GM18868 (cell line): ENCODE data around the gene LAMTOR1.
A peak's percentile ranks its signal among the peaks of the same experiment; 100 is the strongest.

Source experiments
- ATAC-seq: cut with Tn5 transposase; IDR thresholded peaks from one replicate; pipeline ENCODE4 v1.9.1; 2021; ENCODE audit warnings: mild to moderate bottlenecking, moderate library complexity; ENCODE audit not compliant: unreplicated experiment

Gene LAMTOR1

GRCh38 chr11:72120930-72121329 is 17.8 kb upstream of the LAMTOR1 start:
- no peak for ATAC-seq

GRCh38 chr11:72119198-72119597 is 16.1 kb upstream of the LAMTOR1 start:
- ATAC-seq, result no peak

- no peak for ATAC-seq
Measured at GRCh38 chr11:72116019-72116755, 13.1 kb upstream of the LAMTOR1 start.

GRCh38 chr11:72114570-72114969 is 11.5 kb upstream of the LAMTOR1 start:
- no peak for ATAC-seq

- no peak for ATAC-seq
Measured at GRCh38 chr11:72112978-72113808, 10.1 kb upstream of the LAMTOR1 start.

GRCh38 chr11:72112143-72112977 is 9.3 kb upstream of the LAMTOR1 start, which contains the start of gene ANAPC15:
TSS of gene ANAPC15 (minus strand) at chr11:72112695. CDS start at chr11:72111276, 1,419 bp downstream.
- ATAC-seq, result peak; percentile 89

GRCh38 chr11:72111300-72112142 is 8.4 kb upstream of the LAMTOR1 start:
- ATAC-seq, result no peak

- no peak for ATAC-seq
Measured at GRCh38 chr11:72105888-72106287, 2.8 kb upstream of the LAMTOR1 start, which contains the start of gene TOMT. TSS of gene TOMT (plus strand) at chr11:72105924. CDS start at chr11:72105952, 28 bp downstream.

GRCh38 chr11:72103754-72104167 is 664 bp upstream of the LAMTOR1 start:
- ATAC-seq, result no peak

GRCh38 chr11:72102631-72102945 is 509 bp downstream of the LAMTOR1 start:
- no peak for ATAC-seq

- ATAC-seq, result no peak
Measured at GRCh38 chr11:72102162-72102561, 935 bp downstream of the LAMTOR1 start.

- no peak for ATAC-seq
Measured at GRCh38 chr11:72100462-72100861, 2.6 kb downstream of the LAMTOR1 start.

- ATAC-seq, result no peak
Measured at GRCh38 chr11:72100009-72100408, 3.1 kb downstream of the LAMTOR1 start.

- ATAC-seq, result no peak
Measured at GRCh38 chr11:72098741-72099140, 4.4 kb downstream of the LAMTOR1 start.

GRCh38 chr11:72091292-72091691 is 11.8 kb downstream of the LAMTOR1 start:
- no peak for ATAC-seq

GRCh38 chr11:72088076-72088808 is 14.9 kb downstream of the LAMTOR1 start:
- no peak for ATAC-seq

GRCh38 chr11:72085621-72086351 is 17.3 kb downstream of the LAMTOR1 start:
- ATAC-seq, result no peak

GRCh38 chr11:72084965-72085364 is 18.1 kb downstream of the LAMTOR1 start:
- no peak for ATAC-seq

- ATAC-seq, result no peak
Measured at GRCh38 chr11:72084076-72084475, 19.0 kb downstream of the LAMTOR1 start.
